GM18861 (cell line): ENCODE results near the gene SWAP70.
A peak's percentile ranks its signal among the peaks of the same experiment; 100 is the strongest.
"Not testable (repeated sequence)": the region's sequence is repeated elsewhere in the genome, so short reads cannot be mapped to it uniquely, and the experiment has no call there.

ENCODE experiments used
- ATAC-seq: cut with Tn5 transposase; IDR thresholded peaks from one replicate; pipeline ENCODE4 v1.9.1; 2021; ENCODE audit not compliant: unreplicated experiment

SWAP70 gene

DNA sequence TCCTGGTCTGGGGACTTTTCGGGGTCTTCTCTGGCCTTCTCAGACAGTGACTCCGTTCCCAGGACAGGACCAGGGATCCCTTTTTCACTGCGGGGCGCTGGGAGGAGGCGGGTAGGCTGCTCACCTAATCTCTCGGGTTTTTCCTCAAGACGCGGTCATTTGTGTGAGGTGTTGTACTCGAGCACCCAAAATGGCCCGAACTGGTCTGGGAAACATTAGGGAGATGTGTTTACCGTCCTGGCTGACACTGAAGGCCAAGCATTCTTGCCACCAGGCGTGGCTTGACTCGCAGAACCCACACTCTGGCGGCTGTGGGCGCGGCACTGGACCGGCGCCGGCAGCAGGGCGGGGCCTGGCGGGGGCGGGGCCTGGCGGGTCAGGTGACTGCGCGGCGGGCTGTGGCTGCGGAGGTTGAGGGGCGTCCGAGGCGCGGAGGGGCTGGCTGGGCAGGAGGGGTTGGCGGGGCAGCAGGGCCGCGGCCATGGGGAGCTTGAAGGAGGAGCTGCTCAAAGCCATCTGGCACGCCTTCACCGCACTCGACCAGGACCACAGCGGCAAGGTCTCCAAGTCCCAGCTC, at the start of gene SWAP70:
SWAP70 (plus strand) TSS at position 379 of the 577 bp plus-strand sequence; CDS start at position 482, 103 bp downstream.
- peak; percentile 60 for ATAC-seq

DNA sequence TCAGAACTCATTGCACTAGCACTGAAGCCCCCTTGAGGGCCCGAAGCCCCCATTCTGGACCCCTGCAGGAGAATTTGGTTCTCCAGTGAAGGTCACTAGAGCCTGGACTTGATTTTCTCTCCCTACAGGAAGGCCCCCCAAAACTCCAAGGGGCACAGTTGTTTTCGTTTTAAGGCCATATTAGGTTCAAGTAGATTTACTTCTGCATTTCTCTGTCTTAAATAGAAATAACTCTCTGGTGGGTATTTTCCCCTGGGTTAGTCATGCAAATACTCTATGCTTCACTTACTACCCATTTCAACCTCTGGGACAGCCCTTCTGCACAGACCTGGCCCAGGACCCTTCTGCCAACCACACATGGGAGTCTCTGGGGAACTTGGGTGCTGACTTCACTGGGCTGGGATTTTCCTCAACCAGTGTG, 48.8 kb upstream of the SWAP70 start:
- ATAC-seq = peak; percentile 52

DNA sequence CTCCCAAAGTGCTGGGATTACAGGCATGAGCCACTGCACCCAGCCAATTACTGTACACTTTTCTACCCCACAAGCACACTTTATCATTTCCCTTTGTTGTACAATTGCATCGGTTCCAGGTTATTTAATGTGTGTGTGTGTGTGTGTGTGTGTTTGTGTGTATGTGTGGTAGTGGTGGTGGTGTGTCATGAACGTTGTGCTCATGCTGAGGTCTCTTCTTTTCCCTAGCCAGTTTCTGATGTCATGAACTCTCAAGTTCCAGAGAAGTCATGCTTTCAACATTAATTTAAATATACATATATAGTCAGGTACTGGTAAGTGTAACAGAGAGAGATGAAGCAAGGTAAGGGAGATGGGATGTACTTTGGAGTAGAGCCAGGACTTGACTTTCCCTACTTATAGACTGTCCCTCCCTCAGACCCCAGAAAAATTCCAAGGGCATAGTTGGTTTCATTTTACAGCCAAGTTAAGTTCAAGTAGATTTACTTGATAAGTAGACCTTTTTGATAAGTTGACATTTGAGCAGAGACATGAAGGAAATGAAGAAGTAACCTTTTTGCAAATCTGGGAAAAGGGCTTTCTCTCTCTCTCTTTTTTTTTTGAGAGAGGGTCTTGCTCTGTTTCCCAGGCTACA, 47.7 kb upstream of the SWAP70 start:
- no peak for ATAC-seq

DNA sequence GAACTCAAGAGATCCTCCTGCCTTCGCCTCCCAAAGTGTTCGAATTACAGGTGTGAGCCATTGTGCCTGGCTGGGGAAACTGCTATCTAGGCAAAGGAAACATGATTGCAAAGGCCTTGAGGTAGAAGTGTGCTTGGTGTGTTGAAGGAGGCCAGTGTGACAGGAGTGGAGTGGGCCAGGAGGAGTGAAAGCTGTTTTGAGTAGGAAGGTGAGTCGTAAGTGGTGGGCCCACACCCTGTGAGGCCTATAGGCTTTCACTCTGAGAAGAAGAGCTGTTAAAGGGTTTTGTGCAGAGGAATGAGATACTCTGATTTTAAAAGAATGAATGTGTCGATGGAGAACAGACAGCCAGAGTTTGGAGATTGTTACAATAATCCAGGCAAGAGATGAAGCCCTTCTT, 47.0 kb upstream of the SWAP70 start:
- ATAC-seq = no peak

DNA sequence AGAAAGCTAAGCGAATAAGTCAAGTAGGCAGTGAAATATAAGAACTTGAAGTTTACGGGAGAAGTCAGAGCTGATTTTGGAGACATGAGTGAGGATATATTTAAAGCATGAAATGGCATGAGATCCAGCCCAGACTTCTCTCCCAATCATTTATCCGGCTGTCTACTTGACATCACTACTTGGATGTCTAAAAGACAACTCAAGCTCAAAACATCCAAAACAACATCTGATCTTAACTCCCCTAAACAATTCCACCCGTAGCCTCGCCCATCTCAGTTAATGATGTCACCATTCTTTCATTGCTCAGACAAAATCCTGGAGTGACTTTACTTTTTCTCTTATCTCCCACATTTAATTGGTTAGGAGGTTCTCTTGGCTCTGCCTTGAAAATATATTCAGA, 45.9 kb upstream of the SWAP70 start:
- ATAC-seq = no peak

DNA sequence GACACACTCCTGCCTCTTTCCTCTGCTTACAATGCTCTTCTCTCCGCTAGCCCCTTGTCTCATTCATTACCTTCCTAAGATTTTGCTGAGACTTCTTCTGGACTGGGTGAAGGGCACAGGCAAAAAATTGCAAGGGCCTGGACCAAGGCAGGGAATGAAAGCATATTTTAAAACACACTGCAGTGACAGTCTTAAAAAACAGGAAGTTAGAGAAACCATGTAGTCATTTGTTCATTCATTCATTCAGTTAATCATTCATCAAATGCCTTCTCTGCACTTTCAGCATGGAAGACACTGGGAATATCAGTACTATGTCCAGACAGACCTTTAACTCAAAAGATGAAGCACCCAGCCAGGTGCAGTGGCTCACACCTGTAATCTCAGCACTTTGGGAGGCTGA, 44.9 kb upstream of the SWAP70 start:
- ATAC-seq = no peak

DNA sequence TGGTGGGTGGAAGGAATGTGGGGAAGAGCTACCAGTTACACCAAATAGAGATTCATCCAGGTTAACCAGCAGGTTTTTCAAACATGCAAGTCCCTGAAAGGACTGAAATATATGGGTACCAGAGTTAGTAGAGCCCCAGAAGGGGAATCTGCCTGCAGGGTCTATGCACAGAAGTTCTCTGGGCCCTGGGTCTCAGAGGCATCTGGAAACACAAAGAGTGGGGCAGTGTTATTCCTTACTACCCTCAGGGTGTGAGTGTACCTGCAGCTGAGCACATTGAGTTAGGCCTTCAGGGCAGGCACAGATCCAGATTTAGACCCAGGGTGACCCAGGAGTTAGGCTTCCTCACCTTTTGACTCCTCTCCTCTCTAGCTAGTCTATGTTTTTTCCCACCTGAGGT, 43.9 kb upstream of the SWAP70 start:
- no peak for ATAC-seq

DNA sequence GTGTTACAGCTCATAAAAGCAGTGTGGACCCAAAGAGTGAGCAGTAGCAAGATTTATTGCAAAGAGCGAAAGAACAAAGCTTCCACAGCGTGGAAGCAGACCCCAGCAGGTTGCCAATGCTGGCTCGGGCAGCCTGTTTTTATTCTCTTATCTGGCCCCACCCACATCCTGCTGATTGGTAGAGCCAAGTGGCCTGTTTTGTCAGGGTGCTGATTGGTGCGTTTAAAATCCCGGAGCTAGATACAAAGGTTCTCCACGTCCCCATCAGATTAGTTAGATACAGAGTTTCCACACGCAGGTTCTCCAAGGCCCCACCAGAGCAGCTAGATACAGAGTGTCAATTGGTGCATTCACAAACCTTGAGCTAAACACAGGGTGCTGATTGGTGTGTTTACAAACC, 41.5 kb upstream of the SWAP70 start:
- ATAC-seq = not testable (repeated sequence)

DNA sequence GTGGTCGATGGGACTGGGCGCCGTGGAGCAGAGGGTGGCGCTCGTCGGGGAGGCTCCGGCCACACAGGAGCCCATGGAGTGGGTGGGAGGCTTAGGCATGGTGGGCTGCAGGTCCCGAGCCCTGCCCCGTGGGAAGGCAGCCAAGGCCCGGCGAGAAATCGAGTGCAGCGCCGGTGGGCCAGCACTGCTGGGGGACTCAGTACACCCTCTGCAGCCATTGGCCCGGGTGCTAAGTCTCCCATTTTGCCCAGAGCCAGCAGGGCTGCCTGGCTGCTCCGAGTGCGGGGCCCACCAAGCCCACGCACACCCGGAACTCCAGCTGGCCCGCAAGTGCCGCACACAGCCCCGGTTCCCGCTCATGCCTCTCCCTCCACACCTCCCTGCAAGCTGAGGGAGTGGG, 40.8 kb upstream of the SWAP70 start:
- ATAC-seq = not testable (repeated sequence)

DNA sequence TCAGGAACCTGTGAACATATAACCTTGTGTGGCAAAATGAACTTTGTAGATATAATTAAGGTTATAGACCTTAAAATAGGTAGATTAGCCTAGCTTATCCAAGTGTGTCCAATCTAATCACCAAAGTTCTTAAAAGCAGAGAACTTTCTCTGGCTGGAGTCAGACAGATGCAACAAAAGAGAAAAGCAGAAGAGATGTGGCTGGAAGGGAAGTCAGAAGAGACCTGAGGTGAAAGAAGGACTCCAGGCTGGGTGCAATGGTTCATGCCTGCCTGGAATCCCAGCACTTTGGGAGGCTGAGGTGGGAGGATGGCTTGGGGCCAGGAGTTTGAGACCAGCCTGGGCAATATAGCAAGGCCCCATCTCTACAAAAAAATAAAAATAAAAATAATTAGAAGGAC, 39.4 kb upstream of the SWAP70 start:
- no peak for ATAC-seq

DNA sequence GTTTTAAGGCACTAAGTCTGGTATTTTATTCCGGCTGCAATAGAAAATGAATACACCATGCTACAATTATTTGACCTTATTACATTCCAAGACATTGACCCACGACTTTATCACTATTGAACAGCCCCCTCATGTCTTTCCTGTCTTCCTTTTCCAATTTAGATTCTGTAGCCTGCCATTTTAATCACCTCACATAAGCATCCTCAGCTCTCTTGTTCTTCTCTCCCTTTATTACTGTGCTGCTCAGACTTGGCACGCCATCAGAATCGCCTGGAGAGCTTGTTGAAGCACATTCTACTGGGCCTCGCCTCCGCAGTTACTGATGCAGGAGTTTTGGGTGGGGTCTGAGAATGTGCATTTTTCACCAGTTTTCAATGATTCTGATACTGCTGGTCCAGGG, 38.7 kb upstream of the SWAP70 start:
- ATAC-seq = no peak

DNA sequence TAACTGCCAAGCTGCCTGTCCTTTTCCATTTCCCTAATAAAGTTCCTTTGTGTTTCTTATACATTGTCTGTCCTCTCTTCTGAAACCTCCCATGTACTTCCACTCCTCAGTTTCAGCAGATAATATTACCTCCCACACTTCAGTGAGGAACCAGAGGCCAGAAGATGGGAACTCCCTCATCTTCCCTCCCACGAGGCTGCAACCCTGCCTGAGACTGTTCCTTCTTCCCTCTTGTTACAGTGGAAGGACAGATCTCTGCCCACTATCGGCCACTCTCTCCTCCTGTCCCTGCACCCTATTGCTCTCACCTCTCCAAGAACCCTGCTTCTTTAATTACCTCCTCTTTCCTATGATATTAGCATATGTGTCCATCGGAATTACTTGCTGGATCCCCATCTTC, 38.1 kb upstream of the SWAP70 start:
- ATAC-seq = no peak

DNA sequence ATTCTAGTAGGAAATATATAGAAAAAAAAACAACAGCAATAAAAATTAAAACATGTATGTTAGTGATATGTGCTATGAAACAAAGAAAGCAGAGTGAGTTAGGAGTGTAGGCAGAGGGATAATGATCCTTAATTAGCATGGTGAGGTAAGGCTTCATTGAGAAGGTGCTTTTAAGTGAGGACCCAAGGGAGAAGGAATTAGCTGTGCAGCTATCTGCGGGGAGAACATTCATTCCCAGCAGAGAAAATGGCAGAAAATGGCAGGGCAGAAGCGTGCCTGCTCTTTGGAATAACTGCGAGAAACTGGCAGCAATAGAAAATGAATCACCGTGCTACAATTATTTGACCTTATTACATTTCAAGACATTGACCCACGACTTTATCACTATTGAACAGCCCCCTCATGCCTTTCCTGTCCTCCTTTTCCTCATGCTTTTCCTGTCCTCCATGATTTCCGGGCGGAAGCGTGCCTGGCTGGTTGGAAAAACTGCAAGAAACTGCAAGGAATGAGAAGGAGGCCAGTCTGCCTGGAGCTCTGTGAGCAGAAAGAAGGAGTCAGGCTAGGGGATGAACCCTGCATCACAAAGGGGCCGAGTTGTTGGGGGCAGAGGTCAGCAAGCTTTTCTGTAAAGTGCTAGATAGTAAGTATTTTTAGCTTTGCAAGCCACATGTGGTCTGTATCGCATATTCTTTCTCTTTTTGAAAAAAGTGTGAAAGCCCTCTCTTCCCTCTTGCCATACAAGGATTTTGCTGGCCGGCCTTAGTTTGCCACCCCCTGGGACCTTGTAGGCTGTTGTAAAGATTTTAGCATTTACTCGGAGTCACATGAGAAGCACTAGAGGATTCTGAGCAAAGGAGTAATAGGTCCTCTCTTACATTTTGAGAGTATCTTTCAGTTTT, 37.1 kb upstream of the SWAP70 start:
- ATAC-seq = peak; percentile 41

DNA sequence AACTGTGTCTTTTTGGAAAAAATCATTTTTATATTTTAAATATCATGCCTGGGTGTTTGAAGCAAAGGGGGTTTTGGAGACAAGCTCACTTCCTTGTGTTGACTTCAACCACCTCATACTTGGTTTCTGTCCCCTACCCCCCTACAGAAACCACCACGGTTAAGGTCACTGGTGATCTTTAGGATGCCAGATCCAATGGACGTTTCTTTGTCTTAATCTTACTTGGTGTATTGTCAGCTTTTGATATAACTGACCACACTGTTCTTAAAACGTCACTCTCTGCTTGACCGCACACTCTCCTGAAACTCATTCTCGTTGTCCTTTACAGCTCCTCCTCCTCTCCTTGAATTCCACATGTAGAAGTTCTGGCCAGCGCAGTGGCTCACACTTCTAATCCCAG, 34.8 kb upstream of the SWAP70 start:
- no peak for ATAC-seq

DNA sequence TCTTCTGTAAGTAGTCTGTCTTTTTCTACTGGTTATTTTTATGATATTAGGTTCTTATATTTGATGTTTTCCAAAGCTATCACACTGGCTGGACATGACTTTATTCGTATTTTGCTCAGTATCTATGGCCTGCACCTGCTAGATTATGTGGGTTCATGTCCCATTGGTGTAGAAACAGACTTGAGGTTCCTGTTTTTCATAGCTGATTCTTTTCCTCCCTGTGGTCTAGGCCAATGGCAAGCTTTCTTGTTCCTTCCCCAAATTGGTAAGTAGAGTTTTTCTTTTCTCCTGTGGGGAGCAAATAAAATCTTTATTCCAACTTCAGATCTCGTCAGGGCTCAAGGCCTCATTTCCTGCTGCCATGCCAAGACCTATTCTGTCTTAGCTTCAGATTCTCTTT, 30.2 kb upstream of the SWAP70 start:
- ATAC-seq = no peak

DNA sequence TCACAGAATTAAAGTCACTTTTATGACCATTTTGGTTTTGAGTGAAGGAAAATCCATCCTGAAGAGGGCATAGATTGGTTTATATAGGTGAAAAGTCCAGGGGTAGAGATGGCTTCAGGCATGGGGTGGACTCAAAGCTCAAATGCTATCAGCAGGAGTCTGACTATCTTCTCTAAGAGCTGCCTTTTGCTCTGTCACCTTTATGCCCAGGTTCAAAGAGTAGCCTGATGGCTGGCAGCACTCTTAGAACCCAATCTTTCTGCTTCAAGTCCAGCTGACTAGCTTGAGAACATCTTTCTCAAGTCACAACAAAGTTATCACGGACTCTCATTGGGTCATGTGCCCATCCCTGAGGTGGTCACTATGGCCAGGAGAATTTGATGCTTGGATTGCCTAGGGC, 27.2 kb upstream of the SWAP70 start:
- no peak for ATAC-seq

DNA sequence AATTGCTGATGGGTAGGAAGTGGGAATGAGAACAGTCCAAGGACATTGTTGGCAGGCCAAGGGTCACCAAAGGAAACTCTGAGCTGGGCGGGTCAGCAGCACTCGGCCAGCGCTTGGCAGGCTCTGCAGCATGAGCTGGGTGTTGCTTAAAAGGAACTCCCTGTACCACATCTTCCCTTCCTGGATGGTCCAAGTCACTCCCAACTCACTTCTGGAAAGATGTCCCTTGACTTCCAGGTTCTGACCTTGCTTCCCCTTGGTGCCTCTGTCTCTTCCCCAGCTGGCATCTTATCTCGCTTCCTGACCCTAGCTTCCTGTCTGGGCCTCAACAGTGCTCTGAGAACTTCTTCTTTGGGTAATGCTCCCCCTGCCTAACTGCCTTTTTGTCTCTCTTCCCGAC, 24.8 kb upstream of the SWAP70 start:
- ATAC-seq = no peak

DNA sequence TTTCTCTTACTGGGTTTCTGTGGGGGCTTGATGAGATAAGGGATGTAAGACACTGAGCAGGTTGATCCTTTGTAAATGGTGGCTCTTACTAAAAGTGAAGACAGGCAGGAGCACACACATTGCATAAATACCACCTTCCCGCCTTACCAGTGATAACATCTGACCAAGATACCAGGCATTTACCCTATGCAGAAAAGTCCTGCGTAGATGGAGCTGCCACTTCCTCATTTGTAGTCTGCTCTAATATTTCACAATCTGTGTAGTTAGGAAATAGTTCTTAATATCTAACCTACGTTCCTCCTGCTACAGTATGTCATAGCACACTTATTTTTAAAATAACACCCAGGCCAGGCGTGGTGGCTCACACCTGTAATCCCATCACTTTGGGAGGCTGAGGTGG, 23.9 kb upstream of the SWAP70 start:
- ATAC-seq = no peak

DNA sequence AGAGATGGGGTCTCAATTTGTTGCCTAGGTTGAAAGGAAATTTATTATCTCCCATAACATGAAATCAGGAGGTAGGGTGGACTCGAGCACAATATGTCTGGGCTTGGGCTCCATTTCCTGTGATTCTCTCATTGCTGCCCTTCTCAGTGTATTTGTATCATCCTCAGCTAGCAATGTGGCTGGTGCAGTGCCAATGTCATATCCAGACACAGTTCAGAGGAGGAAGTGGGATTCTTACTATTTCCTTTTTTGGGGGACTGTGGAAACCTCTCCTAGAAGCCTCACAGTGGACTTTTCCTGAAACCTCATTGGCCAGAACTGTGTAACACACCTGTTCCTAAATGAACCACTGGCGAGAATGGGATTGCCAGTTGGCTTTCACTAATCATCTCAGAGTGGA, 21.0 kb upstream of the SWAP70 start:
- no peak for ATAC-seq

DNA sequence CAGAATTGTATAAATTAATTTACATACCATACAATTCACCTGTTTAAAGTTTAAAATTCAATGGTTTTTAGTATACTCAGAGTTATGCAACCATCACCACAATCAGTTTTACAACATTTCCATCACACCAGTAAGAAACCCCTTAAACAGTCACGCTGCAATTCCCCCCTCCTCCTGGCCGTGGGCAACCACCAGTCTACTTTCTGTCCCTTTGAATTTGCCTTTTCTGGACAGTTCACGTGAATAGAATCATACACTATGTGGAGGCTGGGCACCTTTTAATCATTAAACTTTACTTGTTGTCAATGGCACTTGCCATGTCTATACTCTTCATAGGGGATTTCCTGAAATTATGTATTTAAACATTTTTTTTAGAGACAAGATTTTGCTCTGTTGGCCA, 20.1 kb upstream of the SWAP70 start:
- peak; percentile 93 for ATAC-seq

DNA sequence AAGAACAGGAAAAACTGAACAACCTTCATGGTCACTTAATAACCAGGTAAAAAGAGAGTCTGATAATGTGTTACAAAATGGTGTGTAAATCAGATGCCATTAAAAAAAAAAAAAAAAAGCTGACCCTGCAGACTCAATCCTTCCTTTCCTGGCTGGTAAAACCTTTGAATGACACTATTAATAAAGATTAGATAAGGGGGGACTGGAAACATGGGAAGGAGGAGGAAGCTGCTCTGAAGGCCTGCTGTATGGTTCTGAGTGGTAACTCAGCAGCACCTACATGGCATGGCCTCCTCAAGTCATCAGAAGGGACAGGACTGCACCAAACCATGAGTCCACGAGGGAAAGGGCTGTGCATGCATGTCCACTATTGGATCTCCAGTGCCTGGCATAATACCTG, 18.0 kb upstream of the SWAP70 start:
- ATAC-seq = no peak

DNA sequence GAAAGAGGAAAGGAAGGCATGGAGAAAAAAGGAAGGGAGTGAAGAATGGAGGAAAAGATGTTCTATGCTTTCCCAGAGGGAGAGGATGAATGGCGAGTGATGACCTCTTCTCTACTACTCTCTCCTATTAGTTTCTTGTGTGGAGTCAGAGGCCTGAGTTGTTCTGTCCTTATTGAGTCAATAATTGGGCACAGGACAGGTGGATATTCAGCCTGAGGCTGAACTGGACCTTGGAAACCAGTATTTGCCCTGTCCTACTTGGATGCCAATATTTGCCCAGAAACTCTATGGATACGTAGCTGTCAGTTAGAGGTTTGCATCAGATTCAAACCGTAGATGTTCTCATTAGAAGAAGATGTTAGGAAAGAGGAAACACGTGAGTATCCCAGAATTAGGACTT, 17.6 kb upstream of the SWAP70 start:
- no peak for ATAC-seq
